Memory B cell (primary cell): Measurements from ENCODE around the gene GGTLC3.
"Not testable (repeated sequence)": the region's sequence is repeated elsewhere in the genome, so short reads cannot be mapped to it uniquely, and the experiment has no call there.

Source experiments
- ATAC-seq: fragments of 150-1000 bp; cut with Tn5 transposase; 2 replicates; pipeline ENCODE4 v1.10.0; 2021; ENCODE audit warnings: low read depth, mild to moderate bottlenecking, moderate library complexity
- DNase-seq, 2 donors: peaks; one replicate each; pipeline ENCODE4 v3.0.0; 2022; ENCODE audit warnings: low spot score in 2 of 2
- H3K27ac Mint-ChIP-seq: one replicate; pipeline ENCODE4 v1.8.0; 2022; ENCODE audit warnings: mild to moderate bottlenecking, moderate library complexity, mixed read lengths
- H3K27me3 Mint-ChIP-seq: one replicate; pipeline ENCODE4 v1.8.0; 2022; ENCODE audit warnings: mixed read lengths
- H3K36me3 Mint-ChIP-seq: one replicate; pipeline ENCODE4 v1.8.0; 2022; ENCODE audit warnings: mild to moderate bottlenecking, mixed read lengths
- H3K4me1 Mint-ChIP-seq: one replicate; pipeline ENCODE4 v1.8.0; 2022; ENCODE audit warnings: mixed read lengths
- H3K4me3 Mint-ChIP-seq: one replicate; pipeline ENCODE4 v1.8.0; 2022; ENCODE audit warnings: mild to moderate bottlenecking, moderate library complexity, mixed read lengths
- H3K9me3 Mint-ChIP-seq: one replicate; pipeline ENCODE4 v1.8.0; 2022; ENCODE audit warnings: mixed read lengths

GGTLC3 gene

DNA sequence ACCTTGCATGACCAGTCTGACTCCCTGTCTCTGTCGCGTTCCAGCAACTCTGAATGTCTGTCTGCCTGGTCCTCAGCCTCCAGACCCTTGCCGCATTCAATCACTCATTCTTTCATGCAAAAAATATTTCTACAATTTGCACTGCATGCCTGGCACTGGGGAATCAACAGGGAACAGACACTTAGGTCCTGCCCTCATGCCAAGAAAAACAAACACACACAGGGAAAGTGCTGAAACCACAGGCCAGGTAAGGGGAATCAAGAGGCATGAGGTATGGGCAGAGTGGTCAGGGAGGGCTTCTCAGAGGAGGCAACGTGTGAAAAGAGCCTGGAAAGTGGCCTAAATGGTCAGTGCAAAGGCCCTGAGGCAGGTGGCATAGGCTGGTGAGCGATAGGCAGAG lies at the start of gene GGTLC3:
Gene GGTLC3 (minus strand): TSS at position 101 of the 400 bp plus-strand sequence. CDS start 264 bp downstream, outside the sequence.
- ATAC-seq, H3K4me1 Mint-ChIP-seq, H3K27me3 Mint-ChIP-seq, H3K27ac Mint-ChIP-seq, H3K4me3 Mint-ChIP-seq, H3K9me3 Mint-ChIP-seq, DNase-seq, H3K36me3 Mint-ChIP-seq: not testable (repeated sequence)

DNA sequence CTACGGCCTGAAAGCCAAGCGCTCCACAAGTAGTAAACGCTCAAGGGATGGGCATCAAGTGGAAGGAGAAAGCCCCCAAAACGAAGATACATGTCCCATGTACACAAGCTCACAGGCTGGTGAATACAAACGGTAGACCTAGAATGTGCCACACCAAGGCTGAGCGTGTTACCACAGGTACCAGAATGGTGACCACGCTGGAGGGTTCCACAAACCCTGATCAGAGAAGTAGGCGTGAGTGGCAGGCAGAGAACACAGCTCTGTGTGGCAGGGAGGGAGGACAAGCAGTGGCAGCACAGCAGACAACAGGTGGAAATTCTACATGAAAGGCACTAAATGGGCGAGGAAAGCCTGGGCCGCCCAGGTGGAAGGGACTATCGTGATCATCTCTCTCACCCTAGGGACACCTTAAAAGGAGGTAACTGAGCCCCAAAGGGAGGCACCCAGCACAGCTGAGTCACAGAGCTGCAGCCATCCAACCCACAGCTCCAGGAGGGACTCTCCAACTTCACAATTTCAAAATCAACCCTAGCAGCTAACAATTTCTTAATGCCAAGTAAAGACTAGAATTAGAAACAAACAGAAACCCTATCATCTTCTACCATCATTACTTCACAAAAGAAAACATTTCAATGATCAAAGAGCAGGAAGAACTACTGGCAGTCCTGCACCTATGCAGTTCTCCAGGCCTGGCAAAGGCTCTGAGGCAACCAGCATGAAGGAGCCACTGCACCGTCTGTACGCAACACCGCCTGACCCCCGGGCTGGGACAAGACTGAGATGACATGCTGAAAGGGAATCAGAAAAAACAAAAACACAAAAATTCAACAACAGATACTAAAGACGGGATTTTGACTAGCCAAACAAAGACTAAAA lies 42.4 kb upstream of the GGTLC3 start:
- not testable (repeated sequence) for H3K36me3 Mint-ChIP-seq, H3K4me3 Mint-ChIP-seq, H3K27me3 Mint-ChIP-seq, H3K9me3 Mint-ChIP-seq, H3K4me1 Mint-ChIP-seq, DNase-seq, H3K27ac Mint-ChIP-seq, ATAC-seq

DNA sequence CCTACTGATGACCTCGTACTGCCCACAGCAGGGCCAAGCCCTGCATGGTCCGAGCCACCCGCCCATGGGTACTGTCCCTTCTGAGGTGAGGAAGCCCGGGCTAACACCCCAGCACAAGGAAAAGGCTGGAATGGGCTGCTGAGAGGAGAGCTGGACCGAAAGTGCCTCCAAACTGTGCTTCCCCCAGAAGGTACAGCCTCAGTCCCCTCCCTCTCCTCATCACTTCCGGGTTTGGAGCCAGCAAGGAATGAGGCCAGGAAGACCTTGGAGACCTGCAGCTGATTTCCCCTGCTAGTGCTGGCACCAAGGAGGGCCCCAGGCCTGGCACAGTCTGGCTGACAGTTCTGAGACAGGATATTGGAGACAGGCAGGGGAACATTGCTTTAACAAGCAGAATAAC lies 41.0 kb upstream of the GGTLC3 start:
- not testable (repeated sequence) for H3K36me3 Mint-ChIP-seq, DNase-seq, H3K27ac Mint-ChIP-seq, H3K9me3 Mint-ChIP-seq, H3K4me1 Mint-ChIP-seq, ATAC-seq, H3K27me3 Mint-ChIP-seq, H3K4me3 Mint-ChIP-seq

DNA sequence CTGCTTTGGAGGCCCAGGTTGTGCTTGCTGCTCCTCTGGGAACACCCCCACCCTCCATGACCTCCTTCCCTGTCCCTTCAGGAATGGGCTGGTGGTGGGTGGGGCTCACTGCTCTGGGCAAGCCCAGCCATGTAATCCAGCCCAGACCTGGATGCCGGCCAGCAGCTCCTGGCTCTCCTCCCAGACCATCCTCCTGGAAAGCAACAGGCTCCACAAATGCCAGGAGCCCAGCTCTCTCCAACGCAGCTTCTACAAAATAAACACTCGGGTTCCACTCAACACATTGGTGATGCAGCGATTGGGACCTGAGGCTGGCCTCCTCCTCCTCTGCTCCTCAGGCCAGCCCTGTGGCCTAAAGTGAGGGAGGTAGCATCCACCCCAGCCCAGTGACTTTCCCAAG lies 40.6 kb upstream of the GGTLC3 start:
- H3K4me3 Mint-ChIP-seq, H3K27ac Mint-ChIP-seq, ATAC-seq, H3K27me3 Mint-ChIP-seq, H3K4me1 Mint-ChIP-seq, H3K36me3 Mint-ChIP-seq, H3K9me3 Mint-ChIP-seq, DNase-seq: not testable (repeated sequence)

DNA sequence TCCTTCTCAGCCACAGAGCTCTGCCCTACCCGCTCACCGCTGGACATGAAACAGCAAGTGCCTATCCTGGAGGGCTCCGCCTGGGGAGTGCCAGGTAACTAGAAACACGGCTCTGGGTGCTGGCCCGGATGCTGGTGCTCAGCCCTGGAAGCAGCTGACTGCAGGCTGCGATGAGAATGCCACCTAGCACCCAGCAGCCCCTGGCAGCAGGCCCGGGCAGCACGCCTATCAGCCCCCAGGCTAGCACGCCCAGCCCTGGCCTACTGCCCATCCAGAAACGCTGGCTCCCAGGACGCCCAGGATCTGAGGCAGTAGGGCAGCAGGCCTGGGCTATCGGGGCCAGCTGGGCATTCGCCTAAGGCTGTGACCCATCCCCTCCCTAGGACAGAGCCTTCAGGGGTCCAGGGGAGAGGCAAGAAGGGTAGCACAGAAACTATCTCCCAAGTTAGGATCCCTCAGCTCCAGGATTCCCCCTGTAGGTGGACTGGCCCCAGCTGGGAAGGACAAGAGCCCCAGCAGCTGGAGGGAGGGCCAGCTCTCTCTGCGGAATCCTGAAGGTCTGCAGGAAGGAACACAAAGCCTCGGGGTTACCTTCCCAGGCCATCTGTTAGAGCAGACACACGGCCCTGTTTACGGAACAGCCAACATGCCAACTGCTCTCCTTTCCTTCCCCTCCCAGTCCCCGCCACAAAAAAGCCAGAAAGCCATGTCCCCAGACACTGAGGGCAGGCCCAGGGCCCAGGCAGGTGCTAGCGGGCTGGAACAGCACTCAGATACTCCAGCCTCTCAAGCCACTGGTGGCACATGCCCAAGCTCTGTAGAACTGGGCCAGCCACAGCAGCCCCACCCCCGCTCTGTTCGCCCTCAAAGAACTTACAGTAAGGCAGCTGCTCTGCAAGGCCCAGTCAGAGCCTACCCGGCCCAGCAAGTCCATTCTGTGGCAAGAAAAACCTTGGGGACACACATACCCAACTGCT lies 36.6 kb upstream of the GGTLC3 start:
- not testable (repeated sequence) for H3K4me3 Mint-ChIP-seq, H3K4me1 Mint-ChIP-seq, H3K9me3 Mint-ChIP-seq, H3K27ac Mint-ChIP-seq, H3K36me3 Mint-ChIP-seq, DNase-seq, H3K27me3 Mint-ChIP-seq, ATAC-seq

DNA sequence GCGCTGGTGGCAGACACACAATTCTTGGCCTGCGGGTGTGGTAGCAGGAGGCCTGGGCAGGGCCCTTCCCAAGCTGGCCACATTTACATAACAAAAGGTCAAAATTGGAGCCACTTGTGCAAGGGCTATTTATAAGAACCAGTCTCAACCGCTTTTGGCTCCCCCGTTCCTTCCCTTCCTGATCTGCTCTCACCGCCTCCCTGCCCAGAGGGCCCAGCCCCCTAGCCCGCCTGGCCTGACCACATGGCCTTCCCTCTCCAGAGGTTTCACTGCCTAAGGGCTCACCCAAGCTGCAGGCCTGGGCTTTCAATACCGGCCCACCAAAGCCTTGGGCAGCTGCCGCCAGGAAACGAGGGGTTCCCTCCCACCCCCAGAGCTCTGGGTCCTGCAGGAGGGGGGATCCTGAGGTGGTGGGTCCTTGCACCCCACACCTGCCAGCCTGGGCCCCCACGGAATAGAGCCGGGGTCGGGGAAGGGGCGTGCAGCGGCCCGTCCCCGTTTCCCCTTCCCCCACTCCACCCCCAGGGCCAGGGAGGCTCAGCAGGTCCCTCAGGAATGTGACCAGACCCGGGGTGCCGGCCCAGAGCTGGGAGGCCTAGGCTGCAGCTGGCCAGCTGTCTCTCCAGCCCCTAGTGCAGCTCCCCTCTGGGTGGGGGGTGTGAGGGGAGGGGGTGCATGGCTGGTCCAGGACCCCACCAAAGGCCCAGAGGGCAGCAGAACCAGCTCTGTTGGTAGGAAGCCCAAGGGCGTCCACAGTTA lies 35.1 kb upstream of the GGTLC3 start:
- H3K36me3 Mint-ChIP-seq, DNase-seq: not testable (repeated sequence)

DNA sequence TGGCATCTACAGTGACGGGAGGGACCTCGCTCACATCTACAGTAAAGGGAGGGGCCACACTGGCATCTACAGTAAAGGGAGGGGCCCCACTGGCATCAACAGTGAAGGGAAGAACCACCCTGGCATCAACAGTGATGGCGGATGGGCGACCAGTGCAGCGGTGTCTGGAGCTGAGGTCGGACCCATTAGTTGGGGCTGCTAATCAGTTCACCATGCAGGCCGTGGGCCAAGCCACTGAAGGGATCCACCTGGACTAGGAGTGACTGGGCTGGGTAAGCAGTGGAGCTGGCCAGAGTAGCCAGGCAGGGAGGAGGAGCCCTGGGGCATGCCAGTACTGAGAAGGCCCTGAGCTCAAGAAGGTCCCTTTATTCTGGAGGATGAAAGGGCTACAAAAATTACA lies 33.1 kb upstream of the GGTLC3 start:
- not testable (repeated sequence) for H3K27me3 Mint-ChIP-seq, H3K4me1 Mint-ChIP-seq

More for the DNA sequence above, 35.1 kb upstream of the GGTLC3 start:
- H3K27ac Mint-ChIP-seq, H3K4me3 Mint-ChIP-seq, H3K4me1 Mint-ChIP-seq, H3K27me3 Mint-ChIP-seq, H3K9me3 Mint-ChIP-seq, ATAC-seq: not testable (repeated sequence)

DNA sequence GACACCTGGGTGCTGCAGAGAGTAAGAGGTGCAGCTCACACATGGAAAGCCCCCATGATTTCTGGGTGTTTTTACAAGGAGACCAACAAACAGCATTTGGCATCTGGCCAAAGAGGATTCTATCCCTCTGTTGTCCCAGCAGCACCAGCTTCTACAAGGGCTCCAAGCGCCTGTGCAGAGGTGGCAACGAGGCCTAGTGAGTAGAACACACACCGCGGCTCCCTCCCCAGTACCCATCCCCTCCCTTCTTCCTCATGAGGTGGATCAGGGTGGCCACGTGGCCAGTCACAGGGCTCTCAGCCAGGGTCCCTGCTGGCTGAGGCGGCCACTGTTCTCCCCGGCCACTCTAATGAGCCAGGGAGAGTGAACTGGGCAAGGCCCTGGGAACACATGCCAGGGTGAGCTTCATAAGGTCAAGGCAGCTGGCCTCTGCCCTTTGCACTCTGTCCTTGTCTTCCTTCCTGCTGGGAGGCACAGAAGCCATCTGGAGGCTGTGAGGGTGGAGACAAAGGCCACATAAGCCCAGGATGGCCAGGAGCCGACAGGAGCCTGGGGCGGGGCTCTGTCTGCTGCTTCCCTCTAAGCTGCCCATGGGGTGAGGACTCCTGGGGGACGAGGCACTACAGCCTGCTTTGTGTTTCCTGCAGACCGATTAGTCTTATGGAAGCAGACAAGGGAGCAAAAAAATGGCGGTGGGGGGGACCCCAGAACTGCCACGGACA lies 31.7 kb upstream of the GGTLC3 start:
- not testable (repeated sequence) for H3K4me1 Mint-ChIP-seq, H3K4me3 Mint-ChIP-seq, H3K27ac Mint-ChIP-seq, H3K9me3 Mint-ChIP-seq, DNase-seq, H3K36me3 Mint-ChIP-seq, H3K27me3 Mint-ChIP-seq, ATAC-seq

More for the DNA sequence above, 33.1 kb upstream of the GGTLC3 start:
- not testable (repeated sequence) for H3K9me3 Mint-ChIP-seq, H3K36me3 Mint-ChIP-seq, ATAC-seq, H3K27ac Mint-ChIP-seq, H3K4me3 Mint-ChIP-seq, DNase-seq

DNA sequence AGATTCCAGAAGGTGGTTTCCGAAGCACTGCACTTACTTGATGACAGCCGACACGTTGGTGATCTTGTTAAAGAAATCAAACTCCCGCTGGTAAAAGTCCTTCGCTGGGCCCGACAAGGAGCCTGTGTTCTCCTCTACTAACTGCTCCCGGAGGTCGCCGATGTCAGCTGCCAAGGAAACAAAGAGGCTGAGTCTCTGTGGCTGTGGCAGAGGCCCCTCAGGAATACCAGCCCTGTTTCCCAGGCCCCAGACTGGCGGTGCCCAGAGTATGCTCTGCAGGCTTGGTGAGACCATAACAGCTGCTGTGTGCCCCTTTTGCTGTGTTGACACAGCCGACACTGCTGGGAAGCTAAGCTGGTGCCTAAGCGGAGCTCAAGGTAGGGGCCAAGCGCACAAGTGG lies 26.7 kb upstream of the GGTLC3 start:
- not testable (repeated sequence) for H3K27me3 Mint-ChIP-seq, ATAC-seq, H3K36me3 Mint-ChIP-seq, H3K4me1 Mint-ChIP-seq, DNase-seq, H3K4me3 Mint-ChIP-seq, H3K9me3 Mint-ChIP-seq, H3K27ac Mint-ChIP-seq

DNA sequence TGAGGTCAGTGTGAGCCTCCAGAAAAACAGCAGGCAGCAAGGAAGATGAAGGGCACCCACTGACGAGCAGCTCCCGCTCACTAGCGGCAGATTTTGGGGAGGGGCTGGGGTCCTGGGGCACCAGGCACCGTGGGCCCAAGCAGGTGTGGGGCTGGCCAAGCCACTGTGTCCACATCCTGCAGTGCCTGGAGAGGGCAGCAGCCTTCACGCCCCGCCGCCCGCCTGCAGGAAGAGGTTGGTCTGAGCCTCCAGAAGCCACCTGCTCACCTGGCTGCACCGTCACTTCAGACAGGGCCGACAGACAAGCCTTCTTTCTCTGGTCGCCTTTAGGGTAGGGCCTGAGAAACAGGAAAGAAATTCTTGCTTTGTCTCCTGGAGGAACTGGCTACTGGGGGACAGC lies 25.4 kb upstream of the GGTLC3 start:
- H3K36me3 Mint-ChIP-seq, H3K9me3 Mint-ChIP-seq, H3K4me1 Mint-ChIP-seq, H3K4me3 Mint-ChIP-seq, H3K27ac Mint-ChIP-seq, DNase-seq, H3K27me3 Mint-ChIP-seq: not testable (repeated sequence)
- peak; percentile 50 for ATAC-seq

DNA sequence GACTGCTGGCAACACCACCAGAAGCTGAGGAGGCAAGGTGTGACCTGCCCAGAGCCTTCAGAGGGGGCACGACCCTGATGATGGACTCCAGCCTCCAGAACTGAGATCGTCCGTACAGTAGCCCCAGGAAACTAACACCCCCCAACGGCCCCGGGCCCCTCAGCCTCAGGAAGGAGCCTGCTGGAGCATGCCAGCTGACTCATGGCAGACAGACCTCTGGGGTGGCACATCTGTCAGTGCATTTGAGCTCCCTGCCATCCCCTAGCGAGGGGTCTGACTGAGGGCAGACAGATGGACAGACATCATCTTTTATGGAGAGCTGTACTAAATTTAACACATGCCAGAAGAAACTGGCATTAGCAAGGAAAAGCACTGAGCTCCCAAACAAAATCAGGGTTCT lies 22.0 kb upstream of the GGTLC3 start:
- not testable (repeated sequence) for H3K4me3 Mint-ChIP-seq, H3K27me3 Mint-ChIP-seq, H3K36me3 Mint-ChIP-seq, H3K9me3 Mint-ChIP-seq, H3K27ac Mint-ChIP-seq, H3K4me1 Mint-ChIP-seq, ATAC-seq, DNase-seq

DNA sequence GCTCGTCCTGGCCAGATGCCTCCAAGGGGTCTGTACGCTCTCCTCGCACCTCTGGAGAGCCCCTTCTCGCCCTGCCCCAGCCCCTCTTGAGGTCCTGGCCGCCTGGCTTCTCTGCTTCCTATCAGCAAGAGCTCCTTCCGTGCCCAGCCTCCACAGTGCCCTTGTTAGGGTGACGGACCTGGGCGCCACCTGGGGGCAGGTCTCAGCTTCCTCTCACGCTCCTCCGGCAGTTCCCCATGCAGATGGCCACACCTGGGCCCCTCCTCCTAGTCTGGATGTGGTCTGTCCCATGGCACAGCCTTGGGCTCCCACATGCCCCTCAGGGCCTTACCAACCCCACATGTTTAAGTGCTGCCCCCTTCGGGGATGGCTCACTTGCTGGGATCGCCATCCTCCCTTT lies 16.4 kb upstream of the GGTLC3 start:
- H3K4me3 Mint-ChIP-seq, H3K9me3 Mint-ChIP-seq, H3K27me3 Mint-ChIP-seq, ATAC-seq, H3K36me3 Mint-ChIP-seq, H3K4me1 Mint-ChIP-seq, DNase-seq, H3K27ac Mint-ChIP-seq: not testable (repeated sequence)

DNA sequence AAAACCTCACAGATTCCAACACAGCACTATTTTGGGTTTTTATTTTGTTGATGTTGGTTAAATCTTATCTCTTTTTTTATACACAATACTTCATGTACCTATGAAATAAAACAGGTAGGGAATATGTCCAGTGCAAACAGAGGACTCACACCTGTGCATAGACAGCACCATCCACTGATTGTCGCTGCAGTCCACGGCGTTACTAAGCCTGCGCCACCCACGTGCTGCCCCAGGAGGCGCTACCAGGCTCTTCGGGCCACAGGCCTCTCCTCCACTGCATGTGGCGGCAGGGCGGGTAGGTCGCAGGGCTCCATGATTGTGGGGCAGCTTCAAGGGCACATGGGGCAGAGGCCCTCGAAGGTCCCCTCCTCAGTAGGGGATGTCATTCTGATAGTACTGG lies 15.7 kb upstream of the GGTLC3 start:
- not testable (repeated sequence) for H3K4me3 Mint-ChIP-seq, H3K27ac Mint-ChIP-seq, DNase-seq, H3K9me3 Mint-ChIP-seq, H3K27me3 Mint-ChIP-seq, H3K36me3 Mint-ChIP-seq, ATAC-seq, H3K4me1 Mint-ChIP-seq
